CD14-positive monocyte (primary cell): Measurements from ENCODE around the gene PLCB1. TPM values are rescaled to one million over a fixed set of nuclear protein-coding genes. Genes with fewer than 3 reads are reported as not detected.

Experiments
- DNase-seq, 3 donors: peaks; one replicate each; pipeline ENCODE4 v3.0.0-alpha.2; 2011 to 2022
- H2AFZ ChIP-seq: 2 replicates; pipeline ENCODE4 v1.6.0; 2012; ENCODE audit warnings: mild to moderate bottlenecking, low read depth, low read length, inconsistent platforms; ENCODE audit not compliant: insufficient read depth, poor library complexity, severe bottlenecking
- H3K27ac ChIP-seq, 2 donors: 1 replicate in 1 of 2; 2 replicates in 1 of 2; pipeline ENCODE4 v1.5.1; 2012 to 2013; ENCODE audit warnings: low read length in 2 of 2, control low read depth in 1 of 2, inconsistent platforms in 1 of 2, low read depth in 1 of 2, mild to moderate bottlenecking in 1 of 2
- H3K27me3 ChIP-seq, 2 donors: one replicate each; pipeline versions ENCODE4 v1.6.0 to v1.6.1; 2011 to 2013; ENCODE audit warnings: low read length in 2 of 2; ENCODE audit not compliant: control insufficient read depth in 2 of 2, insufficient read depth in 2 of 2
- H3K36me3 ChIP-seq, 2 donors: replicated peaks in 1 of 2; 1 replicate in 1 of 2; 2 replicates in 1 of 2; pipeline versions ENCODE4 v1.5.1 to v1.6.1; 2012 to 2013; ENCODE audit warnings: low read length in 2 of 2, control low read depth in 1 of 2, inconsistent platforms in 1 of 2, mild to moderate bottlenecking in 1 of 2; ENCODE audit not compliant: insufficient read depth in 2 of 2, control insufficient read depth in 1 of 2
- H3K4me1 ChIP-seq, 2 donors: 1 replicate in 1 of 2; 2 replicates in 1 of 2; pipeline versions ENCODE4 v1.5.1 to v1.6.1; 2012 to 2013; ENCODE audit warnings: low read length in 2 of 2, control low read depth in 1 of 2, inconsistent platforms in 1 of 2, mild to moderate bottlenecking in 1 of 2, moderate library complexity in 1 of 2; ENCODE audit not compliant: insufficient read depth in 2 of 2, control insufficient read depth in 1 of 2
- H3K4me2 ChIP-seq: replicated peaks from 2 replicates; pipeline ENCODE3; 2012; ENCODE audit warnings: low read length, moderate library complexity, mild to moderate bottlenecking; ENCODE audit not compliant: poor library complexity, severe bottlenecking; ENCODE audit errors: extremely low read depth
- H3K4me3 ChIP-seq, 3 experiments: fragments of 200-600 bp in 1 of 3; sonication (generic) in 1 of 3; replicated peaks in 1 of 3; 1 replicate in 2 of 3; 2 replicates in 1 of 3; pipeline ENCODE4 v1.5.1; 2011 to 2013; ENCODE audit warnings: low read length in 3 of 3, mild to moderate bottlenecking in 3 of 3, control low read depth in 2 of 3, low read depth in 2 of 3, inconsistent platforms in 1 of 3, moderate library complexity in 1 of 3
- H3K79me2 ChIP-seq: 2 replicates; pipeline ENCODE4 v1.6.0; 2012; ENCODE audit warnings: mild to moderate bottlenecking, control low read depth, inconsistent platforms, low read length, moderate library complexity; ENCODE audit not compliant: insufficient read depth
- H3K9ac ChIP-seq: 2 replicates; pipeline ENCODE4 v1.6.0; 2017; ENCODE audit warnings: low read length, mild to moderate bottlenecking; ENCODE audit not compliant: insufficient read depth, poor library complexity, severe bottlenecking
- H3K9me3 ChIP-seq, 2 donors: replicated peaks in 1 of 2; 1 replicate in 1 of 2; 2 replicates in 1 of 2; pipeline versions ENCODE4 v1.5.1 to v1.6.1; 2012 to 2013; ENCODE audit warnings: low read length in 2 of 2, control low read depth in 1 of 2; ENCODE audit not compliant: control insufficient read depth in 1 of 2, insufficient read depth in 1 of 2
- H4K20me1 ChIP-seq: 2 replicates; pipeline ENCODE4 v1.6.0; 2012; ENCODE audit warnings: mild to moderate bottlenecking, low read length, control low read depth, moderate library complexity; ENCODE audit not compliant: insufficient read depth
- H3K27ac Mint-ChIP-seq, 7 donors: one replicate each; pipeline ENCODE4 v1.8.0; 2020; ENCODE audit warnings: mild to moderate bottlenecking in 7 of 7, mixed read lengths in 7 of 7, moderate library complexity in 6 of 7, inconsistent platforms in 2 of 7
- H3K27me3 Mint-ChIP-seq, 3 donors: one replicate each; pipeline ENCODE4 v1.8.0; 2021 to 2022; ENCODE audit warnings: low read depth in 3 of 3, mild to moderate bottlenecking in 3 of 3, mixed read lengths in 3 of 3, moderate library complexity in 3 of 3, inconsistent platforms in 1 of 3
- H3K36me3 Mint-ChIP-seq, 2 donors: one replicate each; pipeline ENCODE4 v1.8.0; 2020; ENCODE audit warnings: mixed read lengths in 2 of 2, inconsistent platforms in 1 of 2, mild to moderate bottlenecking in 1 of 2
- H3K4me1 Mint-ChIP-seq: one replicate; pipeline ENCODE4 v1.8.0; 2020; ENCODE audit warnings: mild to moderate bottlenecking, mixed read lengths
- H3K4me3 Mint-ChIP-seq, 2 donors: one replicate each; pipeline ENCODE4 v1.8.0; 2020; ENCODE audit warnings: mild to moderate bottlenecking in 2 of 2, mixed read lengths in 2 of 2, moderate library complexity in 1 of 2
- H3K9me3 Mint-ChIP-seq, 7 donors: one replicate each; pipeline ENCODE4 v1.8.0; 2020 to 2022; ENCODE audit warnings: mixed read lengths in 7 of 7, mild to moderate bottlenecking in 6 of 7, moderate library complexity in 6 of 7, inconsistent platforms in 2 of 7
- WGBS: methylation state at CpG from one replicate; pipeline ENCODE4 v1.1.5; 2013; ENCODE audit warnings: missing lambda C conversion rate; ENCODE audit not compliant: insufficient coverage; 5-methylcytosine and 5-hydroxymethylcytosine counted together
- intact Hi-C, 2 donors: fragments of 100-400 bp; cut with micrococcal nuclease; formaldehyde crosslinking; loops; one replicate each; pipeline versions ENCODE4 v1.15.0 to v1.15.1; 2023
- polyA plus RNA-seq, 3 donors: library from polyadenylated mRNA; depleted of rRNA in 1 of 3; unstranded in 2 of 3; stranded (reverse) in 1 of 3; fragments of 300-500 nt in 2 of 3; fragments of >200 nt in 1 of 3; fragmentation: Illumina TruSeq in 2 of 3; gene quantifications; 1 replicate in 2 of 3; 2 replicates in 1 of 3; pipeline ENCODE4 v1.2.3, GENCODE V29; 2012 to 2021
- TF ChIP-seq, protein P1 (sequence below): fragments of 200-600 bp; IDR thresholded peaks from one replicate; pipeline ENCODE4 v1.8.0; 2022; ENCODE audit warnings: antibody characterized with exemption, mild to moderate bottlenecking

The PLCB1 gene
- polyA plus RNA-seq, 3 donors: 8.6 to 16.4 (median 13.2) TPM

GRCh38 chr20:8724884-8725283 is 592.8 kb downstream of the PLCB1 start:
- H2AFZ ChIP-seq: no peak overlapping the region
- H3K4me2 ChIP-seq: no peak overlapping the region
- intact Hi-C loops: loop anchor here (5.0 kb wide), 2 partner anchors 683 to 788 kb away; no protein-coding TSS in a partner anchor
- H4K20me1 ChIP-seq: no peaks in the 10 kb centered on the region
- no peaks in the 10 kb centered on the region for H3K9me3 Mint-ChIP-seq
- no peaks in the 10 kb centered on the region for H3K79me2 ChIP-seq
- no peak overlapping the region for H3K9ac ChIP-seq
- H3K9me3 ChIP-seq: no peaks in the 10 kb centered on the region
- H3K36me3 ChIP-seq: peaks cover 2 to 19% of the 10 kb centered on the region in 2 donors
- H3K27me3 ChIP-seq: no peaks in the 10 kb centered on the region
- H3K4me3 ChIP-seq: no peak overlapping the region
- H3K27ac Mint-ChIP-seq: no peak overlapping the region
- H3K36me3 Mint-ChIP-seq: peaks cover 5 to 16% of the 10 kb centered on the region in 2 donors
- TF ChIP-seq, protein P1, sequence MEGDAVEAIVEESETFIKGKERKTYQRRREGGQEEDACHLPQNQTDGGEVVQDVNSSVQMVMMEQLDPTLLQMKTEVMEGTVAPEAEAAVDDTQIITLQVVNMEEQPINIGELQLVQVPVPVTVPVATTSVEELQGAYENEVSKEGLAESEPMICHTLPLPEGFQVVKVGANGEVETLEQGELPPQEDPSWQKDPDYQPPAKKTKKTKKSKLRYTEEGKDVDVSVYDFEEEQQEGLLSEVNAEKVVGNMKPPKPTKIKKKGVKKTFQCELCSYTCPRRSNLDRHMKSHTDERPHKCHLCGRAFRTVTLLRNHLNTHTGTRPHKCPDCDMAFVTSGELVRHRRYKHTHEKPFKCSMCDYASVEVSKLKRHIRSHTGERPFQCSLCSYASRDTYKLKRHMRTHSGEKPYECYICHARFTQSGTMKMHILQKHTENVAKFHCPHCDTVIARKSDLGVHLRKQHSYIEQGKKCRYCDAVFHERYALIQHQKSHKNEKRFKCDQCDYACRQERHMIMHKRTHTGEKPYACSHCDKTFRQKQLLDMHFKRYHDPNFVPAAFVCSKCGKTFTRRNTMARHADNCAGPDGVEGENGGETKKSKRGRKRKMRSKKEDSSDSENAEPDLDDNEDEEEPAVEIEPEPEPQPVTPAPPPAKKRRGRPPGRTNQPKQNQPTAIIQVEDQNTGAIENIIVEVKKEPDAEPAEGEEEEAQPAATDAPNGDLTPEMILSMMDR: no peak
- peaks cover 6% of the 10 kb centered on the region in 2 donors for H3K4me1 ChIP-seq
- no peak for DNase-seq
- H3K4me1 Mint-ChIP-seq: peaks cover 15% of the 10 kb centered on the region
- H3K27me3 Mint-ChIP-seq: no peaks in the 10 kb centered on the region
- H3K27ac ChIP-seq: no peak overlapping the region
- H3K4me3 Mint-ChIP-seq: no peak overlapping the region
- WGBS: no CpG with 5 or more reads among the region's 2 CpGs

DNA sequence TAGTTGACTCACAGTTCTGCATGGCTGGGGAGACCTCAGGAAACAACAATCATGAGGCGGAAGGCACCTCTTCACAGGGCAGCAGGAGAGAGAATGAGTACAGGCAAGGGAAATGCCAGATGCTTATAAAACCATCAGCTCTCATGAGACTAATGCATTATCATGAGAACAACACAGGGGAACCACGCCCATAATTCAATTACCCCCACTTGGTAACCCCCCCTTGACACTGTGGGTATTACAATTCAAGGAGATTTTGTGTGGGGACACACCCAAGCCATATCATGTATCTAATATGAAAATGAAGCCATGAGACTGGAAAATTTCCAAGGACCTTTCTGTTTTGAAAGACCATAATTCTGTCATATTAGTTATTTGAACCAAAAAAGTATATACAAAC is 594.4 kb downstream of the PLCB1 start:
- H3K27ac ChIP-seq: no peak overlapping the region
- H3K36me3 ChIP-seq: peaks cover 2 to 19% of the 10 kb centered on the region in 2 donors
- peaks cover 6% of the 10 kb centered on the region for H3K4me1 Mint-ChIP-seq
- TF ChIP-seq, protein P1: no peak
- WGBS: no CpG with 5 or more reads among the region's 2 CpGs
- peaks cover 5 to 16% of the 10 kb centered on the region in 2 donors for H3K36me3 Mint-ChIP-seq
- no peaks in the 10 kb centered on the region for H3K9me3 ChIP-seq
- H4K20me1 ChIP-seq: no peaks in the 10 kb centered on the region
- H3K9ac ChIP-seq: no peak overlapping the region
- H3K4me3 ChIP-seq: no peak overlapping the region
- DNase-seq: no peak
- H3K4me3 Mint-ChIP-seq: no peak overlapping the region
- H3K4me2 ChIP-seq: no peak overlapping the region
- no peaks in the 10 kb centered on the region for H3K27me3 Mint-ChIP-seq
- no peaks in the 10 kb centered on the region for H3K27me3 ChIP-seq
- no peaks in the 10 kb centered on the region for H3K79me2 ChIP-seq
- H3K4me1 ChIP-seq: no peaks in the 10 kb centered on the region
- H3K27ac Mint-ChIP-seq: no peak overlapping the region
- intact Hi-C loops: no loop called here
- H3K9me3 Mint-ChIP-seq: no peaks in the 10 kb centered on the region
- no peak overlapping the region for H2AFZ ChIP-seq
